Tibial nerve (tissue), 4 donors: ENCODE data around the gene RAB3A. TPM values are rescaled to one million over a fixed set of nuclear protein-coding genes. Genes with fewer than 3 reads are reported as not detected.
"Not testable (repeated sequence)": the region's sequence is repeated elsewhere in the genome, so short reads cannot be mapped to it uniquely, and the experiment has no call there.

ENCODE experiments used
- DNase-seq, 2 donors: peaks; one replicate each; pipeline ENCODE4 v3.0.0-alpha.2; 2019; ENCODE audit warnings: low spot score in 2 of 2
- H3K27ac ChIP-seq, 4 donors: fragments of 200-600 bp; sonication (generic) in 3 of 4; one replicate each; pipeline ENCODE4 v1.5.1; 2017 to 2019; ENCODE audit warnings: mild to moderate bottlenecking in 1 of 4
- H3K27me3 ChIP-seq, 2 donors: fragments of 200-600 bp; sonication (generic) in 1 of 2; one replicate each; pipeline versions ENCODE4 v1.5.1 to v1.6.0; 2017 to 2019
- H3K36me3 ChIP-seq, 3 donors: fragments of 200-600 bp; sonication (generic); one replicate each; pipeline ENCODE4 v1.5.1; 2018 to 2019
- H3K4me1 ChIP-seq, 4 donors: fragments of 200-600 bp; sonication (generic) in 3 of 4; one replicate each; pipeline ENCODE4 v1.5.1; 2017 to 2019
- H3K4me3 ChIP-seq, 4 donors: fragments of 200-600 bp; sonication (generic) in 3 of 4; one replicate each; pipeline ENCODE4 v1.5.1; 2017 to 2019; ENCODE audit warnings: mild to moderate bottlenecking in 1 of 4, moderate library complexity in 1 of 4
- H3K9me3 ChIP-seq, 4 donors: fragments of 200-600 bp; sonication (generic) in 3 of 4; one replicate each; pipeline ENCODE4 v1.5.1; 2017 to 2019
- CTCF ChIP-seq, 5 experiments: fragments of 200-600 bp in 3 of 5; fragments of 450-650 bp in 2 of 5; sonication (generic) in 3 of 5; IDR thresholded peaks; one replicate each; pipeline ENCODE4 v1.5.1; 2016 to 2019; ENCODE audit warnings: antibody characterized with exemption in 5 of 5, mild to moderate bottlenecking in 3 of 5, moderate library complexity in 2 of 5
- EP300 ChIP-seq, 2 donors: sonication (generic); formaldehyde crosslinking; IDR thresholded peaks; one replicate each; pipeline ENCODE4 v1.6.1; 2017; ENCODE audit warnings: antibody characterized with exemption in 2 of 2, mild to moderate bottlenecking in 1 of 2
- POLR2A ChIP-seq, 2 donors: fragments of 450-650 bp; IDR thresholded peaks; one replicate each; pipeline ENCODE4 v1.6.1; 2017; ENCODE audit warnings: antibody characterized with exemption in 2 of 2, mild to moderate bottlenecking in 2 of 2, moderate library complexity in 2 of 2
- WGBS, 2 donors: methylation state at CpG; one replicate each; pipeline ENCODE4 v1.1.5; 2018; 5-methylcytosine and 5-hydroxymethylcytosine counted together
- total RNA-seq, 4 donors: library from RNA; depleted of rRNA; stranded (reverse); fragments of >200 nt; gene quantifications; one replicate each; pipeline ENCODE4 v1.1.0, GENCODE V29; 2016

Gene RAB3A
- total RNA-seq, 4 donors from 2014 or later = 1.5 to 5.1 (median 3.9) TPM; not detected in 1

DNA sequence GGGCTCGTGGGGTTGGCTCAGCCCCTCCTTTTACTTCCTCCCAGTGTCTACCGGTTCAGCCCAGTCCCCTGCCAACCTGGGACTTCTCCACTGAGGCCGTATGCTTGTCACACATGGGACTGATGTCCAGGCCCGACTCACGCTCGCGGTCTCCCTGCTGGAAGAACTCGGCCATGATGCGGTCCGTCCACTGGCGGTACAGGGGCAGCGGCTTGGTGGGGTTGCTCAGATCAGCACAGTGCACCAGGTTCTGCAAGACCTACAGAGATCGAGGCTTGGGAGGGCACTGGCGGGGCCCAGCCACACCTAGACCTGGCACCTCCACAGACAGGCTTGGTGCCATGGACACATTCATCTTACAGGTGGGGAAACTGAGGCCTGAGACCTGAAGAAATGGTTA lies 7.8 kb upstream of the RAB3A start:
- H3K36me3 ChIP-seq = no peaks in the 10 kb centered on the region
- no peak overlapping the region for H3K4me3 ChIP-seq
- DNase-seq = no peak
- no peaks in the 10 kb centered on the region for H3K9me3 ChIP-seq
- H3K4me1 ChIP-seq = peaks cover 0 to 7% (median 0%) of the 10 kb centered on the region in 4 donors
- H3K27ac ChIP-seq = no peak overlapping the region
- WGBS, 2 donors = 79 to 87% methylated on average over 13 to 14 of the region's 14 CpGs
- peaks cover 0 to 10% of the 10 kb centered on the region in 2 donors for H3K27me3 ChIP-seq
- TF ChIP-seq EP300 (IDR thresholded peaks at IDR 0.05) (no peak), CTCF (IDR thresholded peaks at IDR 0.05) (no peak), POLR2A (IDR thresholded peaks at IDR 0.05) (no peak)

GRCh38 chr19:18209912-18210311 lies 6.1 kb upstream of the RAB3A start:
- 89% methylated on average over 5 of the region's 5 CpGs for WGBS, 2 donors
- not testable (repeated sequence) for H3K27ac ChIP-seq, H3K4me3 ChIP-seq, DNase-seq, H3K9me3 ChIP-seq, H3K36me3 ChIP-seq
- peaks cover 0 to 15% (median 6%) of the 10 kb centered on the region in 4 donors for H3K4me1 ChIP-seq
- peaks cover 0 to 10% of the 10 kb centered on the region in 2 donors for H3K27me3 ChIP-seq

DNA sequence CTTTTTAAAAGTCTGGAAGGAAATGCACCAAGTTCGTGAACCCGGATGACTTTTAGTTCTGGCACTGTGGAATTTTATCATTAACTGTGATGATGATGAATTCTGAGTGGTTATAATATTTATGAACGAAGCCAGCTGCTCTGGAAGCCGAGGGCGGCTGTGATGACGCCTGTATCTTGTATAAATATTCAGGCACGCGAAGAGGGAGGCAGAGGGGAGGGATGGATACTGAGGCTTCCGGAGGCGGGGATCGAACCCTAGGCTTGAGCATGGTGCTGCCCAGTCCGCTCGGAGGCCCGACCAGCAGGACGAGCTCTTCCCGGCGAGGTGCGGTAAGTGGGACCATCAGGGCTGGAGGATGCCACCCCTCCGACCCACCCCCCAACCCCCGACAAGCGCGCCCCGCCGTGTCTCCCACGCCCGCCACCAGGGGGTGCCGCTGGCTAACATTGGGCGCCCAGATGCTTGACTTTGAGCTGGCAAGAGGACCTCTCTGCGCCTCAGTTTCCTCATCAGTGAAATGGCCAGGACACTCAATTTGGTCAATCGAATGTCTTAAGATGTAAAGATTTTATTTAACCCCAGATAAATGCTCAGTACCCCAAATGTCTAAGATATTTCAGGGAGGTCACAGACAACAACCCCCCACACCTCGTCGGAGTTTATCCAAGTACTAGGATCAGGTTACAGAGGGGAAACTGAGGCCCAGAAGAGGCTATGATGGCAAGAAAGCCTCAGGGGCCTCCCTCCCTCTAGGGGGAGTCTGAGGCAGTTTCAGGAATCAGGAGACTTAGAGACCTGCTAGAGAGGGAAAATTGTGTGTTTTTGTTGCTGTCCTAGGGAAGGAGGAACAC lies 4.5 kb upstream of the RAB3A start:
- no peak for DNase-seq
- Histone ChIP-seq H3K9me3 (no peaks in the 10 kb centered on the region), H3K27me3 (peaks cover 0 to 10% of the 10 kb centered on the region in 2 donors), H3K27ac (peak overlapping the region in 1 of 4 donors; percentile 46), H3K4me3 (no peak overlapping the region), H3K4me1 (peaks cover 0 to 25% (median 9%) of the 10 kb centered on the region in 4 donors), H3K36me3 (no peaks in the 10 kb centered on the region)
- 15 to 26% methylated on average over 15 to 26 of the region's 32 CpGs for WGBS, 2 donors
- TF ChIP-seq POLR2A (IDR thresholded peaks at IDR 0.05) = no peak
- TF ChIP-seq CTCF (IDR thresholded peaks at IDR 0.05) = peak; percentile 36 to 67 (median 59)
- TF ChIP-seq EP300 (IDR thresholded peaks at IDR 0.05) = peak in 1 of 2 donors; percentile 8

DNA sequence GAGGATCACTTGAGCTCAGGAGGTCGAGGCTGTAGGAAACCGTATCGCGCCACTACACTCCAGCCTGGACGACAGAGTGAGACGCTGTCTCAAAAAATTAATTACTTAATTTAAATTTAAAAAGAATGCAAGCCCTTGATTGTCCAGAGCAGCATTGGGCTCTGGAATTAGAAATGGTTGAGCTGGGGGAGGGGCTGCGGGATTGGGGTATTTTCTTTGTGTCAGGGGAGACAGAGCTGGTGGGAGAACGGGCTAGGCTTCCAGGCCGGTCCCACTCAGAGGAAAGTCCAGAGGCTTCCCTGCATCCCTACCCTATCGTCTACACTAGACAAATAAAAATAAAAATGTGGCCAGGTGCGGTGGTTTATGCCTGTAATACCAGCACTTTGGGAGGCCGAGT lies 2.2 kb upstream of the RAB3A start:
- no peaks in the 10 kb centered on the region for H3K9me3 ChIP-seq
- 84 to 90% methylated on average over 12 of the region's 12 CpGs for WGBS, 2 donors
- peak overlapping the region in 2 of 4 donors; percentile 94 to 99 for H3K27ac ChIP-seq
- H3K36me3 ChIP-seq = peaks cover 0 to 3% (median 0%) of the 10 kb centered on the region in 3 donors
- TF ChIP-seq EP300 (IDR thresholded peaks at IDR 0.05) = no peak
- no peak for TF ChIP-seq CTCF (IDR thresholded peaks at IDR 0.05)
- no peak for TF ChIP-seq POLR2A (IDR thresholded peaks at IDR 0.05)
- H3K4me1 ChIP-seq = peaks cover 0 to 35% (median 16%) of the 10 kb centered on the region in 4 donors
- peaks cover 0 to 10% of the 10 kb centered on the region in 2 donors for H3K27me3 ChIP-seq
- no peak overlapping the region for H3K4me3 ChIP-seq
- DNase-seq = no peak

DNA sequence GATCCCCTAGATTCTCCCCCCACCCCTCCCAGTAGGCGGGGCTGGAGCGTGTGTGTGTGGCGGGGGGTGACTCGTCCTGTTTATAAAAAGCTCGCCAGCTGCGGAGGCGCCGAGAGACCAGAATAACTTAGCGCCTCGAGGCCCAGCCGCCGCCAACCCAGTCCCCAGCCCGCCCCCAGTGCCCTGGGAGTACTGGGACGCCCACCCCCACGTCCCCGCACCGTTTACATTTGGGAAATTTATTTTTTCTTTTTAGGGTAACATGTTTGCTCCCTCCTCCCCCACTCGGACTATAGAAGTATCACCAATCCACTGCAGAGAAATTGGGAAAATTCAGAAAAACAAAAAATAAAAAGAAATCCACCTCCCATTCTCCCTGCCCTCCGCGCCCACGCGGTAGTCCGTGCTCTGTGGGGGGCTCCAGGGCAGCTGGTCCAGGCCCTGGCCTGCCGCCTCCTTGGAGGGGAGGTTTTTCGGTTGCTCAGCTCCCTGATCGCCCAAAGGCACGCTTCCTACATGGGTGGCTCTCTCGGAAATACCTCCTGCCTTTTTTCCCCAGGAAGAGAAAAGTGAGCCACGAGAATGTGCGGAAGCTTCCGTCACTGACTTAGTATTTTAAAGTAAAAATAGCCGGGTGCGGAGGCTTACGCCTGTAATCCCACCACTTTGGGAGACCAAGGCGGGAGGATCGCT lies 1.5 kb upstream of the RAB3A start:
- peak in 1 of 2 donors; percentile 49 for TF ChIP-seq POLR2A (IDR thresholded peaks at IDR 0.05)
- TF ChIP-seq CTCF (IDR thresholded peaks at IDR 0.05) = no peak
- TF ChIP-seq EP300 (IDR thresholded peaks at IDR 0.05) = no peak
- Histone ChIP-seq H3K4me3 (peak overlapping the region; percentile 30 to 79 (median 54)), H3K4me1 (peaks cover 0 to 35% (median 16%) of the 10 kb centered on the region in 4 donors), H3K9me3 (no peaks in the 10 kb centered on the region), H3K27me3 (peaks cover 0 to 10% of the 10 kb centered on the region in 2 donors), H3K27ac (peak overlapping the region; percentile 94 to 100 (median 98)), H3K36me3 (peaks cover 0 to 8% (median 0%) of the 10 kb centered on the region in 3 donors)
- peak; percentile 79 to 82 for DNase-seq
- 16 to 18% methylated on average over 36 of the region's 36 CpGs for WGBS, 2 donors
